ENCODE data around the gene CNN1. TPM values are rescaled to one million over a fixed set of nuclear protein-coding genes. Genes with fewer than 3 reads are reported as not detected.

Gene CNN1
- total and polyA plus RNA-seq, 9 of the 15 experiments (the other 6 are each of a cell fraction or from before 2014, with no cell fraction given) = 0.23 to 10.6 (median 5.2) TPM

DNA sequence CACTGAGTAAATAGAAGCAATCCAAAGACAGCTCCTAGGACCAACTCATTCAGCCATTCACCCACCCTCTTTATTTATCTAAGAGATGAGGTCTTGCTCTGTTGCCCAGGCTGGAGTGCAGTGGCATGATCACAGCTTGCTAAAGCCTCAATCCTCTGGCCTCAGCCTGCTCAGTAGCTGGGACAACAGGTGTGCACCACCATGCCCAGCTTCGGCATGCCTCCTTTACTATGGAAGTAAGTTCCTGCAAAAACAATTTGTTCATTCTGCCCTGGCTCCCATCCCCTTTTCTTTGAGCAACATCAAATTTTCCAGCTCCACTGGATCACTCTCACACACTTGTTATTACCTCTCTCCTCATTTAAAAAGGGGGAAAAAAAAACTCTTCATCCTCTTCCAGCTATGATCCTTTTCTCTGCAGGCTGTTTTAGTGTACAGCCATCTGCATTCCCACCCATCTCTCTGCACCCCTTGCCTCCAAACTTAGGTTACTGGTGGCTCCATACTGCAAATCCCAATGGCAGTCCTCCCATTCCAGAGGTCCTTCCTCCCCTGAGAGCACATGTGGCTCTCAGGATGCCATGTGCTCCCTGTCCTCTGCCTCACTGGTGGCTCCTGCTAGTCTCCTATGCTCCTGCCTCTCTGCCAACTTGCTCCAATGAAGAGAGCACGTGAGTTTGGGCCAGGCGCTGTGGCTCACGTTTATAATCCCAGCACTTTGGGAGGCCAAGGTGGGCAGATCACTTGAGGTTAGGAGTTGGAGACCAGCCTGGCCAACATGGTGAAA lies 18.2 kb downstream of the CNN1 start:
- ATAC-seq = no peak

More for the DNA sequence above, 18.2 kb downstream of the CNN1 start:
- TF ChIP-seq ZNF3 (CRISPR knock-in tag; IDR thresholded peaks at IDR 0.05) (no peak), SETDB1 (IDR thresholded peaks at IDR 0.05; ENCODE audit: low read length) (no peak), ZNF121 (CRISPR knock-in tag; conservative IDR thresholded peaks at IDR 0.05) (no peak)
- Histone ChIP-seq H3K4me1 (replicated peaks in 1 of 2; ENCODE audit: control insufficient read depth in 2 of 2, insufficient read depth in 2 of 2, low read length in 2 of 2) (peaks cover 16 to 37% of the 10 kb centered on the region in 2 experiments; a peak in 4 of 5 replicates), H3K27ac (ENCODE audit: extremely low read depth, low read depth, low read length) (no peak overlapping the region), H2AFZ (ENCODE audit: low read depth, low read length) (no peak overlapping the region), H3K4me3 (no peak overlapping the region), H3K4me2 (ENCODE audit: insufficient read depth, low read length) (peak overlapping the region; percentile 39), H3K9me3 (replicated peaks; ENCODE audit: control insufficient read depth, insufficient read depth, low read depth, low read length) (no peaks in the 10 kb centered on the region), H3K9me1 (ENCODE audit: control insufficient read depth, insufficient read depth, low read length) (peaks cover 7% of the 10 kb centered on the region), H3K9ac (ENCODE audit: insufficient read depth in 1 of 2, low read depth in 2 of 2, low read length in 2 of 2) (peak overlapping the region in 1 of 2 experiments; percentile 87; a peak in 2 of 4 replicates), H3K79me2 (ENCODE audit: control insufficient read depth, insufficient read depth, low read length) (peaks cover 59% of the 10 kb centered on the region), H3K27me3 (ENCODE audit: control insufficient read depth in 2 of 2, insufficient read depth in 2 of 2, low read length in 2 of 2) (no peaks in the 10 kb centered on the region), H4K20me1 (replicated peaks; ENCODE audit: control insufficient read depth, insufficient read depth, low read length) (peaks cover 13% of the 10 kb centered on the region; the same call in 1 of the 2 replicates), H3K36me3 (ENCODE audit: control insufficient read depth, insufficient read depth, low read length) (peaks cover 51% of the 10 kb centered on the region; the same call in 2 of the 3 replicates)
- intact Hi-C loops (cut with micrococcal nuclease) (no loop called here), in situ Hi-C loops (cut with MboI) (no loop called here)
- DNase-seq (ENCODE audit: extremely low read depth in 1 of 4, low spot score in 3 of 4) = no peak
- BruUV-seq (replicated peaks) = no TSS peak
- POLR2A ChIA-PET = interaction anchor here (0.6 to 1.0 kb wide), 3 partner anchors 8 to 21 kb away, joined by 3 read pairs; no protein-coding TSS in a partner anchor
- CTCF ChIA-PET (ENCODE audit: low intra/inter-chr PET ratio) = interaction anchor here (0.6 kb wide), 1 partner anchor 260 kb away, joined by 5 read pairs; no protein-coding TSS in a partner anchor
- no peak for FAIRE-seq
- 73% methylated on average over 4 of the region's 4 CpGs for WGBS (ENCODE audit: insufficient coverage, low coverage, missing lambda C conversion rate)
